HepG2 (cell line): ENCODE results near the gene ID3. TPM values are rescaled to one million over a fixed set of nuclear protein-coding genes. Genes with fewer than 3 reads are reported as not detected.

Source experiments
- DR1 ChIP-seq: sonication (generic); formaldehyde crosslinking; IDR thresholded peaks from 2 replicates; pipeline ENCODE4 v1.8.0; 2021; ENCODE audit warnings: mild to moderate bottlenecking, missing genetic modification reagents, inconsistent platforms
- ELK4 ChIP-seq: sonication (generic); formaldehyde crosslinking; IDR thresholded peaks from 2 replicates; pipeline ENCODE4 v1.9.0; 2021; ENCODE audit warnings: missing genetic modification reagents, borderline replicate concordance
- FOXA3 ChIP-seq: IDR thresholded peaks from 2 replicates; pipeline ENCODE4 v1.6.1; 2016; ENCODE audit warnings: missing genetic modification reagents, missing compliant biosample characterization
- KDM5B ChIP-seq: sonication (generic); formaldehyde crosslinking; IDR thresholded peaks from 2 replicates; pipeline ENCODE4 v1.4.0; 2020; ENCODE audit warnings: missing genetic modification reagents, mild to moderate bottlenecking, borderline replicate concordance
- MED8 ChIP-seq: sonication (generic); formaldehyde crosslinking; IDR thresholded peaks from 2 replicates; pipeline ENCODE4 v1.8.1; 2023; ENCODE audit warnings: mild to moderate bottlenecking, missing genetic modification reagents; ENCODE audit not compliant: insufficient replicate concordance
- PPARG ChIP-seq: conservative IDR thresholded peaks from 2 replicates; pipeline ENCODE4 v1.6.1; 2016; ENCODE audit warnings: missing biosample characterization, missing genetic modification reagents
- TARDBP ChIP-seq: sonication (generic); formaldehyde crosslinking; IDR thresholded peaks from 2 replicates; pipeline ENCODE4 v1.8.0; 2022; ENCODE audit warnings: mild to moderate bottlenecking, missing genetic modification reagents
- TCF7L2 ChIP-seq: IDR thresholded peaks from 2 replicates; pipeline ENCODE4 v1.6.1; 2011; ENCODE audit warnings: mild to moderate bottlenecking, low read depth, low read length, moderate library complexity
- ZMAT3 ChIP-seq: sonication (generic); formaldehyde crosslinking; conservative IDR thresholded peaks from 2 replicates; pipeline ENCODE4 v1.7.0; 2021; ENCODE audit warnings: missing genetic modification reagents
- ZNF10 ChIP-seq: sonication (generic); formaldehyde crosslinking; IDR thresholded peaks from 2 replicates; pipeline ENCODE4 v1.4.0; 2020; ENCODE audit warnings: mild to moderate bottlenecking, low read depth, missing genetic modification reagents, borderline replicate concordance
- ZNF337 ChIP-seq: sonication (generic); formaldehyde crosslinking; IDR thresholded peaks from 2 replicates; pipeline ENCODE4 v1.5.1; 2020; ENCODE audit warnings: missing genetic modification reagents, low read depth, mild to moderate bottlenecking, borderline replicate concordance
- ZNF432 ChIP-seq: sonication (generic); formaldehyde crosslinking; IDR thresholded peaks from 2 replicates; pipeline ENCODE4 v1.5.0; 2020; ENCODE audit warnings: missing genetic modification reagents, mild to moderate bottlenecking, borderline replicate concordance
- ZNF468 ChIP-seq: sonication (generic); formaldehyde crosslinking; IDR thresholded peaks from 2 replicates; pipeline ENCODE4 v1.8.0; 2022; ENCODE audit warnings: mild to moderate bottlenecking, moderate library complexity, missing genetic modification reagents
- polyA plus RNA-seq, 8 experiments: library from polyadenylated mRNA; depleted of rRNA in 3 of 8; stranded (reverse) in 7 of 8; unstranded in 1 of 8; fragments of >200 nt; fragmentation: Illumina TruSeq in 4 of 8; extraction: Trizol in 4 of 8; gene quantifications; 2 replicates each; pipeline versions ENCODE4 v1.2.1 to v1.2.3, GENCODE V29; 2011 to 2016; ENCODE audit warnings: low read depth in 4 of 8, missing spikeins in 1 of 8, mixed read lengths in 1 of 8; ENCODE audit not compliant: insufficient read depth in 1 of 8
- total RNA-seq, 5 experiments: library from RNA; depleted of rRNA; stranded (reverse); fragments of >200 nt; fragmentation: Illumina TruSeq; extraction: Trizol; gene quantifications; 2 replicates each; pipeline ENCODE4 v1.2.3, GENCODE V29; 2016; ENCODE audit warnings: low read depth in 1 of 5
- TF ChIP-seq, protein P1 (sequence below): sonication (generic); formaldehyde crosslinking; IDR thresholded peaks from 2 replicates; pipeline ENCODE4 v1.5.0; 2020; ENCODE audit warnings: mild to moderate bottlenecking, missing genetic modification reagents, borderline replicate concordance
- TF ChIP-seq, protein P2 (sequence below): sonication (generic); formaldehyde crosslinking; IDR thresholded peaks from 2 replicates; pipeline ENCODE4 v1.4.0; 2020; ENCODE audit warnings: low read depth, missing genetic modification reagents

ID3 gene
- total and polyA plus RNA-seq, 2 of the 13 experiments (the other 11 are each of a cell fraction or from before 2014, with no cell fraction given), result 64.8 to 115 TPM

DNA sequence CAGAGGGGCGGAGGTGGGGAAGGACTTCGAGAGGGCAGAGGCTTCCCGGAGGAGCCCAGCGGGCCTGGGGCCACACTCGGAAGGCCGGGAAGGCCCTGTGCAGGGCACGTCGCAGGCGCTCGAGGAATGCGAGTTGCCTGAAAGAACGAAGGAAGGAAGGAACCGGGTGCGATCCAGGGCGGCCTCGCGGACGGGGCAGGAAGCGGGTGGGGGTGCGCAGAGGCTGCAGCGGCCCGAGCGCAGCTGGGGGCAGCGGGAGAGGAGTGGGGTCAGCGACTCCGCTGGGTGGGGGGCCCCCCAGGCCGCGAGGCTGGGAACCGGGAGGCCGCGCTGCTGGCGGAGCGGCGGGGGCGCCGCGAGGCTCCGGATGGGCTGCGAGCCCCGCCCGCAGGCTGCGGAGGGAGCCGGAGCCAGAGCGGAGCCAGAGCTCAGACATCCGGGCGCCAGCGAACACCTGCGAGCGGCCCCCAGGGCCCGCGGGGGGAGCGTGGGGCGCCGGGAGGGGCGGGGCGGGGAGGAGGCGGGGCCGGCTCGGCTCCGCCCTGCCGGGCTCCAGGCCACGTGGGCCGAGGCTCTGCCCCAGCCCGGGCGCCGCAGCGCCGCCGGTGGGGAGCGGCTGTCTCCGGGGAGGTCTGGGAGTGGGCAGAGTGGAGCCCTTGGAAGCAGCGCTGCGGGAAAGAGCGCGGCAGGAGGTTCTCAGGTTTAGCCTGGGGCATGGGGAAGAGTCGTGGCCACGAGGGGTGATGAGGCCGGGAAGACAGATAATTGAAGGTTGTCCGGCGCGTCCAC, 4.6 kb downstream of the ID3 start (continued):
- TF ChIP-seq ZNF10 (CRISPR knock-in tag) (no peak), ZMAT3 (CRISPR knock-in tag) (peak; percentile 39; the same call in 1 of the 2 replicates), TARDBP (CRISPR knock-in tag) (peak; percentile 47; the same call in 1 of the 2 replicates), ZNF468 (CRISPR knock-in tag) (no peak), PPARG (CRISPR knock-in tag) (no peak), DR1 (CRISPR knock-in tag) (no peak), ELK4 (CRISPR knock-in tag) (no peak), TCF7L2 (no peak), KDM5B (CRISPR knock-in tag) (no peak), FOXA3 (peak; percentile 50; the same call in 1 of the 2 replicates), ZNF337 (CRISPR knock-in tag) (0 out of 2 replicates have a peak, but pooled peaks have one; percentile 32), MED8 (CRISPR knock-in tag) (no peak), ZNF432 (CRISPR knock-in tag) (no peak)
- TF ChIP-seq, protein P1, sequence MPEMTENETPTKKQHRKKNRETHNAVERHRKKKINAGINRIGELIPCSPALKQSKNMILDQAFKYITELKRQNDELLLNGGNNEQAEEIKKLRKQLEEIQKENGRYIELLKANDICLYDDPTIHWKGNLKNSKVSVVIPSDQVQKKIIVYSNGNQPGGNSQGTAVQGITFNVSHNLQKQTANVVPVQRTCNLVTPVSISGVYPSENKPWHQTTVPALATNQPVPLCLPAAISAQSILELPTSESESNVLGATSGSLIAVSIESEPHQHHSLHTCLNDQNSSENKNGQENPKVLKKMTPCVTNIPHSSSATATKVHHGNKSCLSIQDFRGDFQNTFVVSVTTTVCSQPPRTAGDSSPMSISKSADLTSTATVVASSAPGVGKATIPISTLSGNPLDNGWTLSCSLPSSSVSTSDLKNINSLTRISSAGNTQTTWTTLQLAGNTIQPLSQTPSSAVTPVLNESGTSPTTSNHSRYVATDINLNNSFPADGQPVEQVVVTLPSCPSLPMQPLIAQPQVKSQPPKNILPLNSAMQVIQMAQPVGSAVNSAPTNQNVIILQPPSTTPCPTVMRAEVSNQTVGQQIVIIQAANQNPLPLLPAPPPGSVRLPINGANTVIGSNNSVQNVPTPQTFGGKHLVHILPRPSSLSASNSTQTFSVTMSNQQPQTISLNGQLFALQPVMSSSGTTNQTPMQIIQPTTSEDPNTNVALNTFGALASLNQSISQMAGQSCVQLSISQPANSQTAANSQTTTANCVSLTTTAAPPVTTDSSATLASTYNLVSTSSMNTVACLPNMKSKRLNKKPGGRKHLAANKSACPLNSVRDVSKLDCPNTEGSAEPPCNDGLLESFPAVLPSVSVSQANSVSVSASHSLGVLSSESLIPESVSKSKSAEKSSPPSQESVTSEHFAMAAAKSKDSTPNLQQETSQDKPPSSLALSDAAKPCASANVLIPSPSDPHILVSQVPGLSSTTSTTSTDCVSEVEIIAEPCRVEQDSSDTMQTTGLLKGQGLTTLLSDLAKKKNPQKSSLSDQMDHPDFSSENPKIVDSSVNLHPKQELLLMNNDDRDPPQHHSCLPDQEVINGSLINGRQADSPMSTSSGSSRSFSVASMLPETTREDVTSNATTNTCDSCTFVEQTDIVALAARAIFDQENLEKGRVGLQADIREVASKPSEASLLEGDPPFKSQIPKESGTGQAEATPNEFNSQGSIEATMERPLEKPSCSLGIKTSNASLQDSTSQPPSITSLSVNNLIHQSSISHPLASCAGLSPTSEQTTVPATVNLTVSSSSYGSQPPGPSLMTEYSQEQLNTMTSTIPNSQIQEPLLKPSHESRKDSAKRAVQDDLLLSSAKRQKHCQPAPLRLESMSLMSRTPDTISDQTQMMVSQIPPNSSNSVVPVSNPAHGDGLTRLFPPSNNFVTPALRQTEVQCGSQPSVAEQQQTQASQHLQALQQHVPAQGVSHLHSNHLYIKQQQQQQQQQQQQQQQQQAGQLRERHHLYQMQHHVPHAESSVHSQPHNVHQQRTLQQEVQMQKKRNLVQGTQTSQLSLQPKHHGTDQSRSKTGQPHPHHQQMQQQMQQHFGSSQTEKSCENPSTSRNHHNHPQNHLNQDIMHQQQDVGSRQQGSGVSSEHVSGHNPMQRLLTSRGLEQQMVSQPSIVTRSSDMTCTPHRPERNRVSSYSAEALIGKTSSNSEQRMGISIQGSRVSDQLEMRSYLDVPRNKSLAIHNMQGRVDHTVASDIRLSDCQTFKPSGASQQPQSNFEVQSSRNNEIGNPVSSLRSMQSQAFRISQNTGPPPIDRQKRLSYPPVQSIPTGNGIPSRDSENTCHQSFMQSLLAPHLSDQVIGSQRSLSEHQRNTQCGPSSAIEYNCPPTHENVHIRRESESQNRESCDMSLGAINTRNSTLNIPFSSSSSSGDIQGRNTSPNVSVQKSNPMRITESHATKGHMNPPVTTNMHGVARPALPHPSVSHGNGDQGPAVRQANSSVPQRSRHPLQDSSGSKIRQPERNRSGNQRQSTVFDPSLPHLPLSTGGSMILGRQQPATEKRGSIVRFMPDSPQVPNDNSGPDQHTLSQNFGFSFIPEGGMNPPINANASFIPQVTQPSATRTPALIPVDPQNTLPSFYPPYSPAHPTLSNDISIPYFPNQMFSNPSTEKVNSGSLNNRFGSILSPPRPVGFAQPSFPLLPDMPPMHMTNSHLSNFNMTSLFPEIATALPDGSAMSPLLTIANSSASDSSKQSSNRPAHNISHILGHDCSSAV, result no peak
- TF ChIP-seq, protein P2, sequence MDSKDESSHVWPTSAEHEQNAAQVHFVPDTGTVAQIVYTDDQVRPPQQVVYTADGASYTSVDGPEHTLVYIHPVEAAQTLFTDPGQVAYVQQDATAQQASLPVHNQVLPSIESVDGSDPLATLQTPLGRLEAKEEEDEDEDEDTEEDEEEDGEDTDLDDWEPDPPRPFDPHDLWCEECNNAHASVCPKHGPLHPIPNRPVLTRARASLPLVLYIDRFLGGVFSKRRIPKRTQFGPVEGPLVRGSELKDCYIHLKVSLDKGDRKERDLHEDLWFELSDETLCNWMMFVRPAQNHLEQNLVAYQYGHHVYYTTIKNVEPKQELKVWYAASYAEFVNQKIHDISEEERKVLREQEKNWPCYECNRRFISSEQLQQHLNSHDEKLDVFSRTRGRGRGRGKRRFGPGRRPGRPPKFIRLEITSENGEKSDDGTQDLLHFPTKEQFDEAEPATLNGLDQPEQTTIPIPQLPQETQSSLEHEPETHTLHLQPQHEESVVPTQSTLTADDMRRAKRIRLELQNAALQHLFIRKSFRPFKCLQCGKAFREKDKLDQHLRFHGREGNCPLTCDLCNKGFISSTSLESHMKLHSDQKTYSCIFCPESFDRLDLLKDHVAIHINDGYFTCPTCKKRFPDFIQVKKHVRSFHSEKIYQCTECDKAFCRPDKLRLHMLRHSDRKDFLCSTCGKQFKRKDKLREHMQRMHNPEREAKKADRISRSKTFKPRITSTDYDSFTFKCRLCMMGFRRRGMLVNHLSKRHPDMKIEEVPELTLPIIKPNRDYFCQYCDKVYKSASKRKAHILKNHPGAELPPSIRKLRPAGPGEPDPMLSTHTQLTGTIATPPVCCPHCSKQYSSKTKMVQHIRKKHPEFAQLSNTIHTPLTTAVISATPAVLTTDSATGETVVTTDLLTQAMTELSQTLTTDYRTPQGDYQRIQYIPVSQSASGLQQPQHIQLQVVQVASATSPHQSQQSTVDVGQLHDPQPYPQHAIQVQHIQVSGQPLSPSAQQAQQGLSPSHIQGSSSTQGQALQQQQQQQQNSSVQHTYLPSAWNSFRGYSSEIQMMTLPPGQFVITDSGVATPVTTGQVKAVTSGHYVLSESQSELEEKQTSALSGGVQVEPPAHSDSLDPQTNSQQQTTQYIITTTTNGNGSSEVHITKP, result no peak
